ENCODE results near the gene GABARAP. TPM values are rescaled to one million over a fixed set of nuclear protein-coding genes. Genes with fewer than 3 reads are reported as not detected.

The GABARAP gene
- total and polyA plus RNA-seq, 2 experiments from 2014 or later: 517 to 772 TPM

- DNase-seq (ENCODE audit: low read depth in 1 of 2, low spot score in 1 of 2): peak; percentile 37 to 71
These were observed 21.5 kb downstream of the GABARAP start for GRCh38 chr17:7220593-7221277.

DNA sequence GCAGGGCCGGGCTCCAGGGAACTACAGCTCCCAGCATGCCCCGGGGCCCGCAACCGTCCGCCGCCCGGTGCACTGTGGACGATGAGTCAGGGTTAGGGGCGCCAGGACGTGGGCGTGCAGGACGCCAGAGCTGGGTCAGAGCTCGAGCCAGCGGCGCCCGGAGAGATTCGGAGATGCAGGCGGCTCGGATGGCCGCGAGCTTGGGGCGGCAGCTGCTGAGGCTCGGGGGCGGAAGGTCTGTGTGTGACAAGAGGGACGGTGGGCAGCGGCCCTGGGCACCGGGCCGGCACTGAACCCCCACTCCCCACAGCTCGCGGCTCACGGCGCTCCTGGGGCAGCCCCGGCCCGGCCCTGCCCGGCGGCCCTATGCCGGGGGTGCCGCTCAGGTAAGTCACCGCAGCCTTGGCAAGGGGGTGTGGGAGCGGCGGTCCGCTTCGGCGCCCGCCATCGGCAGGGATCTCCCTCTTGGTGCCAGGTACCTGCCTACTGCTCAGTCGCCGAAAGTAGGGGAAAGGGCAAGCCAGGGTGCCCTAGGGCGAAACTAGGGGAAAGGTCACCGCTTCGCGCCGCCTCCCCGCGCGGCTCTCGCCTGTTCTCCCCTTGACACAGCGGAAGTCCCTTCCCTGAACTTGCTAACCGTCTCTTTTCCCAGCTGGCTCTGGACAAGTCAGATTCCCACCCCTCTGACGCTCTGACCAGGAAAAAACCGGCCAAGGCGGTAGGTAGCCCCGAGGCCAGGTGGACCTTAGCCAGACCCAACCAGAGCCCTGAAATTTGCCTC is 22.2 kb downstream of the GABARAP start, which contains the start of the genes ACADVL and DLG4:
Gene ACADVL, plus strand, starts transcription at position 127 of the 781 bp plus-strand sequence. Its CDS starts 47 bp downstream, at position 174.
Gene DLG4, minus strand, starts transcription at position 25 of the 781 bp plus-strand sequence.
- Histone ChIP-seq H3K36me3 (peaks cover 28% of the 10 kb centered on the region), H3K27me3 (no peaks in the 10 kb centered on the region), H3K9me3 (ENCODE audit: low read depth) (no peaks in the 10 kb centered on the region), H3K27ac (peak within 1 kb of the TSS; percentile 81), H3K4me1 (ENCODE audit: low read depth) (peaks cover 32% of the 10 kb centered on the region), H3K4me3 (peak within 1 kb of the TSS; percentile 82)
- TF ChIP-seq CTCF (IDR thresholded peaks at IDR 0.05; ENCODE audit: low read depth, low read length): no peak
- peak; percentile 90 to 94 for DNase-seq (ENCODE audit: low read depth in 1 of 2, low spot score in 1 of 2)

More at GRCh38 chr17:7220593-7221277, 21.5 kb downstream of the GABARAP start:
- Histone ChIP-seq H3K9me3 (ENCODE audit: low read depth) (no peaks in the 10 kb centered on the region), H3K27ac (peak overlapping the region; percentile 66), H3K4me3 (peak overlapping the region; percentile 82), H3K4me1 (ENCODE audit: low read depth) (peaks cover 26% of the 10 kb centered on the region), H3K36me3 (peaks cover 35% of the 10 kb centered on the region), H3K27me3 (no peaks in the 10 kb centered on the region)
- peak; percentile 50 for TF ChIP-seq CTCF (IDR thresholded peaks at IDR 0.05; ENCODE audit: low read depth, low read length)

GRCh38 chr17:7219229-7219811 is 22.9 kb downstream of the GABARAP start:
- H3K36me3 ChIP-seq: peaks cover 23% of the 10 kb centered on the region
- H3K27ac ChIP-seq: peak overlapping the region; percentile 81
- H3K9me3 ChIP-seq (ENCODE audit: low read depth): no peaks in the 10 kb centered on the region
- H3K4me3 ChIP-seq: peak overlapping the region; percentile 82
- H3K4me1 ChIP-seq (ENCODE audit: low read depth): peaks cover 32% of the 10 kb centered on the region
- no peaks in the 10 kb centered on the region for H3K27me3 ChIP-seq
- no peak for DNase-seq (ENCODE audit: low read depth in 1 of 2, low spot score in 1 of 2)
- no peak for TF ChIP-seq CTCF (IDR thresholded peaks at IDR 0.05; ENCODE audit: low read depth, low read length)

GRCh38 chr17:7218758-7219157 is 23.5 kb downstream of the GABARAP start:
- peak overlapping the region; percentile 81 for H3K27ac ChIP-seq
- peaks cover 19% of the 10 kb centered on the region for H3K36me3 ChIP-seq
- peaks cover 32% of the 10 kb centered on the region for H3K4me1 ChIP-seq (ENCODE audit: low read depth)
- H3K9me3 ChIP-seq (ENCODE audit: low read depth): no peaks in the 10 kb centered on the region
- no peak for DNase-seq (ENCODE audit: low read depth in 1 of 2, low spot score in 1 of 2)
- TF ChIP-seq CTCF (IDR thresholded peaks at IDR 0.05; ENCODE audit: low read depth, low read length): no peak
- no peaks in the 10 kb centered on the region for H3K27me3 ChIP-seq
- H3K4me3 ChIP-seq: no peak overlapping the region

DNA sequence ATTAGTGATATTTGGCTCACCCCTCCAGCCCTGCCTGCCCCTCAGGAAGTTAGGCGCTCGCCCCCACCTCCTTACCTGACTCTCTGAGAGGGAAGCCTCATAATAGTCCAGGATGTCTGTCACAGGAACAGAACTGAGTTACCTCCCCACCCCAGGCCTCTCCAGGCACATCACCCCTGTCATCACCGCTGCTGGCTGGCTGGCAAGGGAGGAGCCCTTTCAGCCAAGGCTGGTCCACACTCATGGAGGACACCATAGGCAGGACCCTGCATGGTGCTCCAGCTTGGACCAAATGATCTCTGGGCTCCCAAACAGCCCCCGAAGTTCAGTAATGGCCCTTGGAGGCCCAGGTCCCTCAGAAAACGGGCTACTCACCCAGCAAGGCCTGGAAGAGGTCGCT is 24.1 kb downstream of the GABARAP start:
- Histone ChIP-seq H3K9me3 (ENCODE audit: low read depth) (no peaks in the 10 kb centered on the region), H3K4me1 (ENCODE audit: low read depth) (peaks cover 32% of the 10 kb centered on the region), H3K4me3 (peak overlapping the region; percentile 61), H3K36me3 (peaks cover 13% of the 10 kb centered on the region), H3K27me3 (no peaks in the 10 kb centered on the region), H3K27ac (peak overlapping the region; percentile 81)
- peak in 1 of 2 donors; percentile 64 for DNase-seq (ENCODE audit: low read depth in 1 of 2, low spot score in 1 of 2)
- no peak for TF ChIP-seq CTCF (IDR thresholded peaks at IDR 0.05; ENCODE audit: low read depth, low read length)
